Left forelimb (tissue), 1 donor: ENCODE data around the gene MPRIP.

Experiments used
- DNase-seq: peaks from one replicate; pipeline ENCODE4 v3.0.0-alpha.2; 2018; ENCODE audit warnings: low spot score

The MPRIP gene

DNA sequence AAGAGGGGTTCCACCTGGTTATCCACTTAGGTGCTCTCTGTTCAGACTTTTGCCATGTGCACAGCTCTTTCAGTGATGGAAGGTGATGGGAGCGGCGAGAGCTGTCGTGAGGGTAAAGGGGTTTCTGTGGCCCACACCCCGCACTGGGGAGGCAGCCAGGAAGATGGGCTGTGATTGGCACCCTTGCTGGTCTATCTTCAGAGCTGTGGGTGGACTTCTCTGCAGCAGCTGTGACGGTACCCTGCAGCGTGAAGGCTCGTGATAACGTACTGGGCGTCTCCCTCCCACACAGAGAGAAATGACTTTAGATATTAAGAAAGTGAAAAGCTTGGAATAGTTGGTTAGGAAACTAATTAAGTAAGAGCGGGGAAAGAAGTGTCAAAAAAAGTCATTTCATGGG lies 45.8 kb downstream of the MPRIP start:
- peak; percentile 52 for DNase-seq

DNA sequence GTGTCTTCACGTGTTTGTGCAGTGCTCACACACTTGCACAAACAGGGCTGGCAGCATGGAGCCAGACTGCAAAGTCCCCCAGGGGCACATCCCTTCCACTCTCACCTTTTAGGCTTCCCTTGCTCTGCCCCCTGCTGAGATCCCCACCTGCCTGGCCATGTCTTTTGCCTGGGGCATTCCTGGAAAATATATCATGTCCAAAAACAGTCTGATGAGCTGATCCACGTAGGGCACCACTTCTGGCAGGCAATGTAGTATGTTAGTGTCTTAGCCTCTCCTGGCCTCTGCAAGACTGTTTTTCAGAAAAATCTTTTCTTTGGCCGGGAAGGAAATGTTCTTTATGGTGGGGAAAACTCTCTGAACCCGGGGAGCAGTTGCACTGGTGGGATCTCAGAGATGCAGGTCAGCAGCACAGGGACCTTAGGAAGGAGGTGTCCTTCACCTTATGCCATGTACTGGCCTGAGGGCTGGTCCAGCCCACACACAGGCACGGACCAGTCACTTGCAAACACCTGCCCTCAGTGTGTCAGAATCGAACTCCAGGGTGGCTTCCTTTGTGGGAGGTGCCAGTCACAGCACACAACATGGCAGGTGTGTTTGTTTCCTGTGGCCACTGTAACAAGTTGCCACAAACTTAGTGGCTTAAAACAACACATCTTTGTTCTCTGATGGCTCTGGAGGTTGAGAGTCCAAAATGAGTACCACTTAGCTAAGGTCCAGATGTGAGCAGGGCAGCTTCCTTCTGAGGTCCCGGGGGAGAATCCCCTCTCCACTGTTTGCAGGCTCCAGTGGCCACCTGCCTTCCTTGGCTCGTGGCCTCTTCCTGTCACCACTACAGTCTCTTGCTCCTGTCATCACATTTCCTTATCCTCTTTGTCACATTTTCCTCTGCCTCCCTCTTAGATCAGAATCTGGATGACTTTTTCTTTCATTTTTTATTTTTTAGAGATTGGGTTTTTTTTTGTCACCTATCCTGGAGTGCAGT lies 46.6 kb downstream of the MPRIP start:
- no peak for DNase-seq

DNA sequence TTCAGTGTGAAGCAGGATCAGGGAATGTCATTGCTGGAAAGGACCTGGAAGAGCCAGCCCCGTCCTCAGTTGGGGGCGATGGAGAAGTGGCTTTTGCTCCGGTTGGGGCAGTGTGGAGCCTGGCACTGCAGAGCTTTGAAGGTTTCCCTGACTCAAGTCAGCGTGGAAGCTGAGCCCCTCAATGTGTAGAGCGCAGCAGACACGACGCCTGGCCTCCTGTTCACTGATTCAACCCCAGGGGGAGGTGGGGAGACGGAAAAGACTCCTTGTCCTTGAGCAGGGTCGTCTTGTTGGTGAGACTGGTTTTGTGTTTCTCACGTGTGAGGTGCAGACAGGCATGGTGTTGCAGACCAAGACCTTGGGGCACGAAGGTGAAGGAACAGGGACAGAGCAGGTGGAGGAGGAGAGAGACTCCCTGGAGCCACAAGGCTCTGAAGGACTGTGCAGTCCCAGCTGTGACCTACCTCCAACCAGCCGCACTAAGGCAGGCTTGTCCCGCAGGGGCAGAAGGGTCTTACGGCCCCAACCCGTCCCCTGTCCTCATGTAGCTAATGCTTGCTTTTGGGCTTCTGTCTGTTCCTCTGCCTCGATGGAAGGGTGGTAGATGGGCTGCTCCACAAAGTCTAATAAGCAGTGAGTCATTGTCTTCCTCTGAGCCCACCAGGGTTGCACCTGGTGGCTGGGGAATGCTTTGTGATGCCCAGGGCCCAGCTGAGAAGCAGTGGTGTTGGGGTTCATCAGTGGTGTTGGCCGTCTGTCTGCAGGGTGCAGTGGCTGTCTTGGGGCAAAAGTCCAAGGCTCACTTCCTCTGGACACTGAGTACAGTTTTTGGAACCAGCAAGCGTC lies 47.8 kb downstream of the MPRIP start:
- peak; percentile 47 for DNase-seq

DNA sequence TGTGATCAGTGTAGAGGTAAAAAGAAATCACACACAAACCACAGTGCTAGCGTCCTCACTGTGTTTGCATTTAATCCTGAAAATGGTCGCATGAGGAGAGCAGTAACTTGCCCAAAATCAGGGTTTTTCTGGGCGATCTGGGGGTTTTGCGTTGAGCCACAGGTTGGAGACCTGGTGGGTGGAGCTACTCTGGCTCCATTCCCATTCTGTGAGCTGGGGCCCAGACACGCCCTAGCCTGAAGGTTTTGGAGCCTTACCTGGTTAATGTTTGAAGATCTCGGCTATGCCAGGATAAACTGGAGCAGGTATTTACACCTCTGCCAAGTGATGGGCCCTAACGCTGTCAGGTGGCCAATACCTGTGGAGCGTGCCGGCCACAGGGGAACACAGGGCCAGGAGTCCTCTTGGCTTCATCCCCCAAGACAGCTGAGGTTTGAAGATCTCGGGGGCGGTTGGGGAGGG lies 48.4 kb downstream of the MPRIP start:
- no peak for DNase-seq

DNA sequence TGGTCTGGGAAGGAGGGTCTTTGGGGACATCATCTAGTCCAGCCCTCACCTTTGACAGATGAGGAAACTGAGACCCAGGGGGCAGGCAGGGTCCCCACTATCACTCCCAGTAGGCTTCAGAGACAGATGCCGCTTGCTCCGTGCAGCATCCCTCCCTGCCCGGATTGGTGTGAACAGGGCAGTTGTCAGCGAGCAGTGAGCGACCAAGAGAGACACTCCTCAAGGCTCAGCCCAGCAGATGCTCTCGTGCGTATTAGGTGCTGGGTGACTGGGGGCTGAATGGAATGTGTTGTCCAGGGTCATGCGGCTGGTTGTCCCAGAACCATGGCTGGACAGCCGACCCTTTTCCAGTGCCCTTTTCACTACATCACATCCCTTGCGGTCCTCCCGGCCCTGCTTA lies 49.0 kb downstream of the MPRIP start:
- DNase-seq: no peak

DNA sequence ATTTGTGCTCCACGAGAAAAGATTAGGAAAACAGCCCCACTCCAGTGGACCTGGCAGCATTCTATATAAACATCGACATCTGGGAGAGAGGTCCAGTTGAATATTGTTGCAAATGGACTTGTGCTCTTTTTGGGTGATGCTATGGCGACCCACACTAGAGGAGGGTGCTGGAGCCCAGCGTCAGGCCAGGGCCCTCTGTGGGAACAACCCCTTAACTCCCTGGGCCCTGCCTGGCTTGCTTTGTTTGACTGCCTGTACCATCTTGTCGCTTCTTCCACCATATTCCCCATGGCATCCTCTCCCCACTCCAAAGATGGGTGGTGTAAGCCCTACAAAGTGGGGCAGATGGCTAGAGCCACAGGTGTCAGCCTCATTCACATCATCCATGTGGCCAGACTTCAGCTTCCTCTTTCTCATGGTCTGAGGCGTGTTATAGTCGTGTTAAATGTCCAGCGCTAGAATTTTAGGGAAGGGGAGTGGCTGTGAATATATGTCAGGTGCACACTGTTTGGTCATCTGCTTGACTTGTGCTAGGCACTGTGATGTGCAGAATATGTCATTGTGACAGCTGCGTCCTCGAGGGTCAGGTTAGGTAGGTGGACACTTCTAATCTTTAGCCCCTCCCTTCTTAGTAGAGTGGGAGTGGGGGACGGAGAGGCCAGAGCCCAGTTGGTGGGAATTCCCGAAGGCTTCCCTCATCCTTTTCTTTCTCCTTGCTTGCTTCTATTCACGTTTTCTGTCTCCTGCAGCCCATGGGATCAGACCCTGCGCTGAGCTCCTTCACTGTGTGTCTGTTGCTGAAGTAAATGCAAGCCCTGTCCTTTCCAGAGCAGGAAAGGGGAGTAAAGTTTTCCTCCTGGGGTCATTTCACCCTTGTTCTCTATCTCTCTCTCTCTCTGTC lies 49.8 kb downstream of the MPRIP start:
- DNase-seq: no peak

DNA sequence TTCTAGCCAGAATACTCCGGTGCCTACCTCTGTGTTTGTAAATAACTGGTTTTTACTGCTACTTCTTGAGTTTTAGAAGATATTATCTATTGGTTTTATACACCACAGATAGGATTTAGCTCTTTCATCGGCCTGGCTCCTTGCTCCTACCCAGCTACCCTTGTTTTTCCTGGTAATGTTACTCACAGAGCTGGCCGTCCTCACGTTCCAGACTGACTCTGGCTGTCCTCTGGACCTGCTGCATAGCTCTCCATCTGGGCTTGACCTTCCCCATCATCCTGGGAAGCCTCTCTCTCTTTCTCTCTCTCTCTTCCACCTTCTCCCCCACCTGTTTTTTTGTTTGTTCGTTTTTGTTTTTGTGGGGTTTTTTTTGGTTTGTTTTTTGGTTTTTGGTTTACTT lies 51.5 kb downstream of the MPRIP start:
- DNase-seq: no peak

DNA sequence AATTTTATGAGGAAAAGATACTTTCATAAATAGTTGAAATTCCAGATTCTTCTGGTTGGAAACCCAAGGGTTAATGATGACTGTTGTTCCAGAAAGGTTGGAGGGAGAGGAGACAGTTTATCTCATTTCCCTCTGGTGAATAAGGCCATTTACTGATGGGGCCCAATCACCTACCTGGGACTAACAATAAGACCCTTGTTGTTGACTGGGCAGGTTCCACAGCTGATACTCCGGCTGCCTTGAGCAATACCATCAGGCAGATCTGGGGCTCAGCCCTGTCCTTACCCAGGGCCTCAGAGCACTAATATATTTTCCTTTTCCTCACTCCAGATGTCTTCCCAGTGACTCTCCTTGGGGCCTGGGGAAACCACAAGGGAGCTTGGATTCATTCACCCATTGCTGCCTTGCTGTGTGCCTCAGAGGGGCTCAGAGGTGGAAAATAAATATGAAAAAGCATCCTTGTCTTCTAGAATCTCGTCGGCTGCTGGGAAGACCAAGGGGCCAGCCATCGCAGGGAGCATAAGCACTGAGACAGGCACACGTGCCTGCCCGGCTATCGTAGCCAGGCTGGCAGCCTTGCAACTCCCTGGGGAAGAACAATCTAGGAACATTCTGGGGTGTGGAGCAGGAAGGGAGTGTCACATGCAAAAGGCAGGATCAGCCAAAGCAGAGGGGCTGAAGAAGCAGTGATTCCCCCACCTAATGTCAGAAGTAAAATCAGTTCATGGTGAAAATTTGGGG lies 54.4 kb downstream of the MPRIP start:
- no peak for DNase-seq

DNA sequence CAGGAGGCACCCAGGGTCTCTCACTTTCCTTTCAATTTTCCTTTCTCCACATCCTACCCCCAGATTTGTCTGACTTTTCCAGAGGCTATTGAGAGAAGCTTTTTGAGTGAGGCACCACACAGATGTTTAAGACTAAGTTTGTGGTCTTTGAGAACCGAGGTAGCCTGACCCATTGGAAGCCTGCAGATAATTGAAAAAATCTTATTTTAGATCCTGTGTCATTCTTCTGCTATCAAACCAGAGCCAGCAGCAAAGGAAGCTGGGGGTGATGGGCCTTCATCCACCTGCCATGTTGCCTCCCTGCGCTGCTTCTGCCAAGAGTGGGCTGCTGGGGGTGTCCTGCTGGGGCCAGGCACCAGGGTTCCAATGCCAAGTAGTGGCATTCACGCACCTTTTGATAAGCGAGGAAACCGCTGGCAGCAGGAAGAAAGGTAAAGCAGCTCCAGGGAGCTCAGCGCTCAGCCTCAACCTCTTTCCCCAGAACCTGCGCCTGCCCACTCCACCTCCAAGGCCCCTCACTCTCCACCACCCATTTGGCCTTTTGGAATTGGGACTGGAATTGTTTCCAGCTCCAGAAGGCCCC lies 55.6 kb downstream of the MPRIP start:
- no peak for DNase-seq

DNA sequence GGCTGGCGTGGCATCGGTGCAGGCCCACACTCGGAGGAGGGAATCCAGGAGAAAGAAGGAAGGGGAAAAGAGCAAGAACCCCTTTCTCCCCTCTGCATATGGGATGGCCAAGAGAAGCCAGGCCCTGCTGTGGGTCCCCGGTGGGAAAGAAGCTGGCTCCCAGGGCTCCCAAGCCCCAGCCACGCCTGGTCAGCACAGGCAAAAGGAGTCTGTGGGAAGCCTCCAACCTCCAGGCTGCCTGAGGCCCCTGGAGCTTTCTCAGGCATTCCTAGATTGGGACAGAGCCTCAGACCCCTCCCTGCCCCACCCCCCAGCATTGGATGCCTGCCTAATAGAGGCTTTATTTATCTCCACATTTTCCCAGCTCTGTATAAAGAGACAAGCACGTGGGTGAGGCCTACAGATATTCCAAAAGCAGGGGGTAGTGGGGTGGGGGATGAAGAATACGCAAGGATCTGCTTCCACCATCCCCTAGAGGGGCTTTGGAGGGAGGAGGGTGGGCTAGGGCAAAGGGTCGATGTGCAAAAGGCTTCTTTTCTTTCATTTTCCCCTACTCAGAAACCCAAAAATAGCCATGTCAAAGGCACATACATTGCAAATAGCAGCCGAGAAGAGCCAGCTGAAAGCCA lies 56.4 kb downstream of the MPRIP start:
- peak; percentile 78 for DNase-seq

DNA sequence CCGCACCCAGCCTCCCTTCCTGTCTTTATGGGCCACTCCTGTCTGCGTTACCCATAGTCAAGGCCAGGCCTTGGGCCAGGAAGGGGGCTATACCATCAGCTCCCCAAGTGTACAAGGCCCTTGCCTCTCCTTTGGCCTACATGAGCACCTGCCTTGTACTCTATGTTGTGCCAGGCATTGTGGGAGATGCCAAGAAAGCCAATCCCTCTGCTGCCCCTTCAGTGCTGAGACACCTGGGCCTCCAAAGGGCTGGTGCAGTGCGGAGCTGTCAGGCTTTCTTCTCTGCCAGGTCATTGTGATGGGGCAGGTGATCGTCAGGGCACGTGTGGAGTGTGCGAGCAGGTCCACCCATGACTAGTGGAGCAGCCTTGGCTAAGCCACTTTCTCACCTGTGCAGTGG lies 59.9 kb downstream of the MPRIP start:
- no peak for DNase-seq

DNA sequence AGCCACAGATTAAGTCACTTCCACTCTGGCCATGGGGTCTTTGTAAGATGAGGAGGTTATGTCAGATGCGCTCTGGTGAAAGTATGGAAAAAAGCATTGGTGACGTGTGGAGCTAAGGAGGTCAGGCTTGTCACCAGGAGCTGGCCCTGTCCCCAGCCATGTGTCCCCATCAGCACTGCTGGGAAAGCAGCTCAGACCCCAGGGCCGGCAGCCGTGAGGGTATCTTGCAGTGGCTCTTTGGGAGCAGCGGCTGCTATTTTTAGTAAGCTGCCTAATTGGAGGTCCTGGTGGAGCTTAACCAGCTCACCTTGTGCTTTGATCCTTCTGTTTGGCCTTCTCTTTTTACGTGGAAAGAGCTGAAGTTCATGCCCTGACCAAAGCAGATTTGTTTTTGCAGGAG lies 60.9 kb downstream of the MPRIP start:
- DNase-seq: no peak

DNA sequence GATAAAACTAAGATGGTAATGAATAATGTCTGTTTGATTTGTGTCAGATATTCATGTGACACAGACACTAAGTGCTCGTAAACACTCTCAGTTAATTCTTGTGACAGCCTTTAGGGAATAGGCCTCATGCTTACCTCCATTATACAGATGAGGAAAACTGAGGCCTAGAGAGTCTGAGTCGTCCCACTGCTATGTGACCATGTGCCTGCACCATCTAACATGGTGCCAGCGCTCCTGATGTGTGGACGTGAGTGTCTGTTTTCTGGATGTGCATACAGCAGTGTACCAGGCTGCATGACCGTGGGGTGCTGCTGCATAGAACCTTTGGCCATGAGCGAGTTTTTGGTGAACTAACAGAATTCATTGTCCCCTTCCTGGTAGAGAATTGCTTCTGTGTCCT lies 61.8 kb downstream of the MPRIP start:
- DNase-seq: no peak

DNA sequence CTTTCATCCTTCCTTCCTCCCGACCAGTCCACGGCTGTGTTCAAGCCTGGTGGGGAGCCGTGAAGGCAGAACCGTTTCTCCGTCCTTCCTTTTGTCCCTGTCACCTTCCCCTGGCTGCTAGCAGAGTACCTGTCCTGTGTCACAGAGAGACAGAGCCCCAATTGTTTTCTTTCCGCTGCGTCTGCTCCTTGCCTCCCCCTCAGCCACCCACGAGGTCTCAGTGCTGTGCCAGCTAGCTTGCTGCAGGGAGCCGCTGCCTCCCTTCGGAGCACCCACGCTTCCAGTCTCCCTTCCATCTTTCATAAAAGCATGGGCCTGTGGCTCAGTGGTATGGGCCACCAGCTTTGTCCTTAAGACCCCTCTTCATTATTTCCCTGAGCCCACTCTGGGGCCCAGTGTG lies 62.2 kb downstream of the MPRIP start:
- no peak for DNase-seq

DNA sequence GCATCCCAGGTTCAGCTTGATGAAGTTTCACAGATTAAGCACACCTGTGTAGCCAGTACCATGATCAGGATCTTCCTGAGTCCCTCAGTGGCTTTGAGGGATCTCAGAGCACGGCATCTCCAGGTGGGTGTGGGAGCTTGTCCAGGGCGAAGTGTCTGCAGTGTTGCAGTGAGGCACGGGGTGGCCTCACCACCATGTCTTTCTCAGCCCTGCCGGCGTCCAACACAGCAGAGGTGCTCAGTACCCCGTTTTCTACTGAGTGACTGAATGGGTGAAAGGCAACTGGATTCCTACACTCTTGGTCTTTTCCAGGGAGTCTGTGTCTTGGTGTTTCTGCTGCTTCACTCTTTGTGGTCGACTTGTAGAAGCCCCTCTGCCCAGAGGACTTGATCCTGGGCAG lies 63.7 kb downstream of the MPRIP start:
- no peak for DNase-seq

DNA sequence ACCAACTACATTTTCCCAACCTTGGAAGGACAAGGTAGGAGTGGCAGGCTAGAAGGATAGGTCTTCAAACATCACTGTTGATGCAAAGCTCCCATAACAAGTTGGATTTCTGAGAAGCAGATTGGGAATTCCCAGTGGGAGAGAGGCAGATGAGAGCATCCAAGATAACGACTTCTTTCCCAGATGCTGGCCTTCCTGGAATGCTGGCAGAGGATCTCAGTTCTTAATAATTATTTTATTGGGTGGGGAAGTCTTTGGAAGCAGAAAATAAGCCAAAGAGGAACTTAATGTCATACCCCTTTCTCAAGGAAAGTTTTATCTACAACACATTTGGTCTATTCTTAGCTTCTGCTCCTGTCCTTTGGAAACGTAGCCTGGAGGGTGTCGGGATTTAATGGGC lies 64.5 kb downstream of the MPRIP start:
- no peak for DNase-seq

DNA sequence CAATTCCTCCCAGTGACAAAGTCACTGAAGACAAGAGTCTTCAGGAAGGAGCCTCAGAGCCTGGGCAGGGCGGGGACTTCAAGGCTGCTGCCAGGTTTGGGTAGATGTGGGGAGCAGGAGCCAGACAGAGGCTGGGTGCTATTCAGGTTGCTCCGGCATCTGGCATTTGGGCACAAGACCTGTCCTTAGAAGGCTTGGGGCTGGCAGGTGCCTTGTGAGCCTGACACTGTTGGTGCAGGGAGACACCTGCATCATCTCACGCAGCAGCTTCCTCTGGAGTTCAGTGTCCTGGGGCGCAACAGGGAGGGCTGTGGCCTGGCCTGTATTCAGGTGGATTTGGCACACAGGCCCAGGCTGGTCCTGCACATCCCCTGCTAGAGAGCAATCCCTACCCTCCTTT lies 65.0 kb downstream of the MPRIP start:
- no peak for DNase-seq

DNA sequence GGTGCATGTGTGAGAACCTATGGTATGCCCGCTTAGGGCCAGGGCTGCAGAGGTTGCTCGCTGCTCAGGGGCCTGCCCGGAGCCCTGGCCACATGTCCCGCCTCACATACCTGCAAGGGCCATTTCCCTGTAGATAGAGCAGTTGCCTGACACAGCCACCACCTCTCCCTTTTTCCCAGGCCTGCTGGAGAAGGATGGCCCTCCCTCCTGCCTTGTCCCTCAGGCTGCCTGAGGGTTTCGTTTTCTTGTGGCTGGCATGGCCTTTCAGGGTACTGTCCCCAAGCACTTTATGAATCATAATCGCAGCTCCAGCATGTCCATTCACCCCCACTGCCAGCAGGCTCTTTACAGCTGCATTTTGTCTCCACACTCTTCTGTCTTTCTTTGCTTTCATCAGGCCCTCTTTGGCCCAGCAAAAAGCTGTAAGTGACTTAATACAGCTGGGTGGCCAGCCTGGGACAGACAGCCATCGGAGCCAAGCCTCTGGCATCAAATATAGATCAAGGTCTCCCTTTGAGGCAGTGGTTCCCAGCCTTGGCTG lies 65.7 kb downstream of the MPRIP start:
- no peak for DNase-seq

DNA sequence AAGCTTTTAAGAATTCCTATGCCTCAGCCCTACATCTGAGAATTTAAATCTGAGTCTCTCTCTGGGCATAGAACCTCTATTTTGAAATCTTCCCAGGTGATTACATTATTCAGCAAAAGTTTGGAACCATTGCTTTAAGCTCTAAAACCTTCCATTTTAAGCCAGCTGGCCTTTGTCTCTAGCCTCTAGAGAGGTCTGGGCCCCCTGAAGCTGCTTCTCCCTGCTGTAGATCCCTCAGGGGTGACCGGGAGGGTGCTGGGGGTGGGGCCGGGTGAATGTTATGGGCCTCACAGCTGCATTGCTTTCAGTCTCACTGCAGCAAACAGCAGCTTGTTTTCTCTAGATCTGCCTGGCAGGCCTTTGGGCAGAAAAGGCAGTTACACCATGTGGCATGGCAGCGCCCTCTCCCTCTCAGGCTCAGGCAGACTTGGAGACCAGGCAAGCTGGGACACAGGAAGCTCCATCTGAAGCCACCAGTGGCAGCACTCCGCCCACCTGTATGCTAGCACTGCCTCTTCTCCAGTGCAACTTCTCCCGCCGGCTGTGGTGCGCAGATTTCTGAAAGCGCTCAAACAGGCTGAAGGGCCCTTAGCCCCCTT lies 66.3 kb downstream of the MPRIP start:
- DNase-seq: no peak

DNA sequence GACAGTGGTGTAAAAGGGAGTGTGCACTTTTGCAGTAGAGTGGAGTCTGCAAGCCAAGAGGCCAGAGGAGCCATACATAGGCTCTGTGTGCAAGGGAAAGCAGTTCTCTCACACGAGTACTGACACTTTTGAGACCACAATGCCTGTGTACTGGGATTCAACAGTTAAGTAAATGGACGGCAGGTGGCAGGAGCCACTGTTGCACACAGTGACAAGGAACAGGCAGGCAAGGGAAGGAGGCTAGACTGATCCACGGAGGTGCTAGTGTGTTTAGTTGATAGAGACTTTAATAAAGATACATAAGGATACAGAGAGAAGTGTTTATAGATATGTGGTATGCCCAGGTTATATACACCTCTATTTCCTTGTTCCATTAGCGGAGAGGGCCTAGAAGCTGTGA lies 67.0 kb downstream of the MPRIP start:
- DNase-seq: no peak
